Small intestine (tissue), 7 donors: ENCODE measurements around the gene GLIS1. TPM values are rescaled to one million over a fixed set of nuclear protein-coding genes. Genes with fewer than 3 reads are reported as not detected.

ENCODE experiments used
- DNase-seq, 2 donors: peaks; one replicate each; pipeline versions ENCODE4 v3.0.0 to v3.0.0-alpha.2; 2013
- FAIRE-seq: peaks from 2 replicates; lab custom pipeline; 2012; peaks lifted over from hg19 to GRCh38; lab: Jason Lieb, UNC
- H3K27ac ChIP-seq, 3 donors: one replicate each; pipeline ENCODE4 v1.5.1; 2013; ENCODE audit warnings: low read length in 2 of 3, mild to moderate bottlenecking in 2 of 3, control low read depth in 1 of 3, inconsistent platforms in 1 of 3, low read depth in 1 of 3, moderate library complexity in 1 of 3
- H3K27me3 ChIP-seq, 3 donors: one replicate each; pipeline ENCODE4 v1.6.1; 2013; ENCODE audit warnings: low read length in 3 of 3, inconsistent platforms in 1 of 3; ENCODE audit not compliant: control insufficient read depth in 3 of 3, insufficient read depth in 3 of 3
- H3K36me3 ChIP-seq, 3 donors: one replicate each; pipeline ENCODE4 v1.6.1; 2013; ENCODE audit warnings: low read length in 3 of 3, inconsistent platforms in 1 of 3, low read depth in 1 of 3, mild to moderate bottlenecking in 1 of 3, moderate library complexity in 1 of 3; ENCODE audit not compliant: control insufficient read depth in 3 of 3, insufficient read depth in 2 of 3
- H3K4me1 ChIP-seq, 3 donors: one replicate each; pipeline ENCODE4 v1.6.1; 2013; ENCODE audit warnings: low read length in 2 of 3, inconsistent platforms in 1 of 3, low read depth in 1 of 3, mild to moderate bottlenecking in 1 of 3, moderate library complexity in 1 of 3; ENCODE audit not compliant: control insufficient read depth in 3 of 3, insufficient read depth in 2 of 3
- H3K4me3 ChIP-seq, 3 donors: one replicate each; pipeline ENCODE4 v1.5.1; 2013; ENCODE audit warnings: low read length in 3 of 3, control low read depth in 1 of 3, inconsistent platforms in 1 of 3, low read depth in 1 of 3, mild to moderate bottlenecking in 1 of 3, moderate library complexity in 1 of 3
- H3K9me3 ChIP-seq, 2 donors: one replicate each; pipeline ENCODE4 v1.6.1; 2013; ENCODE audit warnings: low read depth in 1 of 2, low read length in 1 of 2; ENCODE audit not compliant: control insufficient read depth in 2 of 2, insufficient read depth in 1 of 2
- WGBS, 3 donors: extraction: QIAGEN DNeasy Blood & Tissue Kit; methylation state at CpG; one replicate each; pipeline ENCODE4 v1.1.7; 2013; 5-methylcytosine and 5-hydroxymethylcytosine counted together
- polyA plus RNA-seq, 4 donors: library from polyadenylated mRNA; stranded (reverse) in 3 of 4; unstranded in 1 of 4; fragments of 200-250 nt in 3 of 4; fragments of 120-200 nt in 1 of 4; gene quantifications; one replicate each; pipeline versions ENCODE4 v1.2.1 to v1.2.3, GENCODE V29; 2013
- donor health status: healthy with polysubstance abuse.
- donor health status: control.
- donor health status: control.
- donor health status: Bipolar disorder and iron deficiency.
- donor health status: healthy.

GLIS1 gene
- polyA plus RNA-seq, 4 donors: 0.19 to 0.50 TPM; not detected in 2

DNA sequence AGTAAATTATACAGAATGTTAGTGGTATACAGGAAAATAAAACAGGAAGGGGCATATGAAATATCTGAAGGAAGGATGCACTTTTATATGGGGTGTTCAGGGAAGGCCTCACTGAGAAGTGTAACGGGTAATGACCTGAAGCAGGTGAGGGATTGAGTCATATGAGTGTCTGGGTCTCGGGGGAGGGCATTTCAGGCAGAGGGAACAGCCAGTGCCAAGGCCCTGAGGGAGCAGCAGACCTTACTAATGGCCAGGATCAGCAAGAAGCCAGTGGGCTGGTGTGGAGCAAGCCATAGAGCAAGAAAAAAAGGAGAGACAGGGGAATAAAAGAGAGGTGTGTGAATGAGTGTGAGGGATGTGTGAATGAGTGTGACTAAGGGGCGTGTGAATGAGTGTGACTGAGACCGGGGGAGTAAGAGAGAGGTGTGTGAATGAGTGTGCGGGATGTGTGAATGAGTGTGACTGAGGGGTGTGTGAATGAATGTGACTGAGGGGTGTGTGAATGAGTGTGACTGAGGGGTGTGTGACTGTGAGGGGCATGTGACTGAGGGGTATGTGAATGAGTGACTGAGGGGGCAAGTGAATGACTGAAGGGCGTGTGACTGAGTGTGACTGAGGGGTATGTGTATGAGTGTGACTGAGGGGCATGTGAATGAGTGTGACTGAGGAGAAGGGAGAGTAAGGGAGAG lies 107.2 kb downstream of the GLIS1 start:
- Histone ChIP-seq H3K36me3 (no peaks in the 10 kb centered on the region), H3K27ac (no peak overlapping the region), H3K4me3 (no peak overlapping the region), H3K4me1 (no peaks in the 10 kb centered on the region), H3K27me3 (peaks cover 0 to 2% (median 1%) of the 10 kb centered on the region in 3 donors), H3K9me3 (no peaks in the 10 kb centered on the region)
- DNase-seq: no peak
- WGBS, 3 donors: 77 to 84% (median 77%) methylated on average over 6 of the region's 6 CpGs
- FAIRE-seq: no peak

DNA sequence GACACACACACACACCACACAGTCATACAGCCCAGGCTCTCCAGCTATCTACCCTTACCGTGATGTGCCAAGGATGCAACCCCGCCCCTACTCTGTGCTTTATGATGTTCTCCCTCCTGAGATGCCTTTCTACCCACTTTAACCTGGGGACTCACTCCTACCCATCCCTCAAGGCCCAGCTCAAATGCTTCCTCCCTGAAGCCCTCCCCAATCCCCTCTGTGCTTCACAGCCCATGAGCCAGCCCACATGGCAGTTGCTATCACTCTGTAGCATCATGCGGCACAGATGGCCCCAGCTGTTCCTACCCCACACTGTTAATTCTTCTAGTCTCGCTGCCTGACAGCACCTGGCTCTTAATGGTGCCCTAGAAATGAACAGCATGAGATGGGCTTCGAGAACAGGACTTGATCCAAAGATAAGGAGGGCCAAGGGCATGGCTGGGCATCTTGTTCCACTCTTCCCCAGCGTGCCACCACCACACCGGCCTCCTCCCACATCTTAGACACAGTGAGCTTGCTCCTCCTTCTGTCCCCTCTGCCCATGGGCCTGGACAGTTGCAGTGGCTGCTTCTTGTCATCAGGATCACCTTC lies 109.8 kb downstream of the GLIS1 start:
- no peak overlapping the region for H3K27ac ChIP-seq
- peaks cover 0 to 1% (median 0%) of the 10 kb centered on the region in 3 donors for H3K27me3 ChIP-seq
- 70 to 80% (median 78%) methylated on average over 7 of the region's 7 CpGs for WGBS, 3 donors
- no peak overlapping the region for H3K4me3 ChIP-seq
- no peaks in the 10 kb centered on the region for H3K9me3 ChIP-seq
- no peaks in the 10 kb centered on the region for H3K4me1 ChIP-seq
- DNase-seq: no peak
- FAIRE-seq: no peak
- H3K36me3 ChIP-seq: no peaks in the 10 kb centered on the region

DNA sequence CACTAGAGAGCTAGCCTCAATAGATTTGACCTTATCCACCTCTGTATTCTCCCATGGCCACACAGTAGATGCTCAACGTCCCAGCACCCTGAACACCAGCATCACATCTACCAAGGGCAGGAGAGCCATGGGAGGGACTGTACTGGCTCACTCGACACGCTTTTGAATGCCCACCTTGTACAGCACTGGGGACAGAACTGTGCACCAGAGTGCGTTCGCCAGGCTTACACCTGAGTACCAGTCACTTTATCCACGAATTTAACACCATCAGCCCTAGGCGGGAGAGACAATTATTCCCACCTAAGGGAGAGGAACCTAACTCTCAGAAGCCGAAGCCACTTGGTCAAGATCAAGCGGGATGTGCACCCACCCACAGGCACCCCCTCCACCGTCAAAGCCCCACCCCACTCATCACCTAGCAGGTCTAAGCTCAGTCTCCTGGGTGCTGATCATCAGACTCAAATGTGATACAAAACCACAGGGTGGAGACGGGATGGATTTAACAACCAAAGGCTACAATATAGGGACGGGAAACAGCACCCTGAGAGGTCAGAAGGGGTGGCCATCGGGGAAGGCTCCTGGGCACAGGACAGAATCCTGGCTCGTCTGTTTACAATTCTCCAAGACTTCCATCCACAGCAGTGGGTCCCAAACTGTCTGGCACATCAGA lies 110.5 kb downstream of the GLIS1 start:
- 76 to 89% (median 80%) methylated on average over 14 of the region's 14 CpGs for WGBS, 3 donors
- no peaks in the 10 kb centered on the region for H3K36me3 ChIP-seq
- H3K4me3 ChIP-seq: no peak overlapping the region
- H3K4me1 ChIP-seq: no peaks in the 10 kb centered on the region
- H3K27me3 ChIP-seq: no peaks in the 10 kb centered on the region
- H3K9me3 ChIP-seq: no peaks in the 10 kb centered on the region
- DNase-seq: no peak
- no peak overlapping the region for H3K27ac ChIP-seq
- no peak for FAIRE-seq

DNA sequence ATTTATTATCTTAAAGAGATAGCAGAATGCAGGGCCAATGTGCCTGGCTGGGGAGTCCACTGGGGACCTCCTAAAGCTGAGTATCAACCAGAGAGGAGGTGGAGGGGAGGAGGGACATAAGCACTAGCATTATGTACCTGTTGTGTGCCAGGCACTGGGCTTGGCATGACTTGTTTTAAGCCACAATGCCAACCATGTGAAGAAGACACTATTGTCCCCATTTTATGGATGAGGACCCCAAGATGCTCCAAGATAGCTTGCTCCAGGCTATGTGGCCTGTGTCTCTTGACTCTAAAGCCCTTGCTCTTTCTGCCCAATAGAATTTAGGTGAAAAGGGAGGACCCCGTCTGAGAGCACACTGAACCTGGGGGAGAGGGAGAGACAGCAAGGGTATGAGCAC lies 111.3 kb downstream of the GLIS1 start:
- Histone ChIP-seq H3K27ac (no peak overlapping the region), H3K4me1 (no peaks in the 10 kb centered on the region), H3K4me3 (no peak overlapping the region), H3K36me3 (no peaks in the 10 kb centered on the region), H3K27me3 (no peaks in the 10 kb centered on the region), H3K9me3 (no peaks in the 10 kb centered on the region)
- FAIRE-seq (no peak), DNase-seq (no peak)
- 82 to 90% (median 83%) methylated on average over 1 of the region's 1 CpG for WGBS, 3 donors

DNA sequence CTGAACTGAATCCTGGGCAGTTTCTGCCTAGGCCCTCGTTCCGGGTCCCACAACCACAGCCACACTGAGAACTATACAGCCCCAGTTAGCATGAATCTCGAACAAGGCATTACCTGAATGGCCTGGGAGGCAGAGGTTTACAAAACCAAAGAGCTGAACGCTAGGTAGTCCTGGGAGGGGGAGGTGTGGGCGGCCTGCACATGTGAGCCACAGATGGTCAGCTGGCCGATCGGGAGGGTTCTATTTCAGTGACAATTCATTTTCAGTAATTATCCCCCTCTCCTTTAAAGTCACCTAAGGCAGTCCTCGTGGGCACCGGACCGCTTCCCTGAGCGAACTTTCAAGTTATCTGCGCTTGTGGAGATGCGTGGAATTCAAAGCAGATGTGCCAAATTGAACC lies 111.9 kb downstream of the GLIS1 start:
- Histone ChIP-seq H3K4me3 (no peak overlapping the region), H3K36me3 (no peaks in the 10 kb centered on the region), H3K9me3 (no peaks in the 10 kb centered on the region), H3K27me3 (no peaks in the 10 kb centered on the region), H3K27ac (no peak overlapping the region), H3K4me1 (no peaks in the 10 kb centered on the region)
- FAIRE-seq (no peak), DNase-seq (no peak)
- 78 to 84% (median 82%) methylated on average over 13 of the region's 13 CpGs for WGBS, 3 donors

DNA sequence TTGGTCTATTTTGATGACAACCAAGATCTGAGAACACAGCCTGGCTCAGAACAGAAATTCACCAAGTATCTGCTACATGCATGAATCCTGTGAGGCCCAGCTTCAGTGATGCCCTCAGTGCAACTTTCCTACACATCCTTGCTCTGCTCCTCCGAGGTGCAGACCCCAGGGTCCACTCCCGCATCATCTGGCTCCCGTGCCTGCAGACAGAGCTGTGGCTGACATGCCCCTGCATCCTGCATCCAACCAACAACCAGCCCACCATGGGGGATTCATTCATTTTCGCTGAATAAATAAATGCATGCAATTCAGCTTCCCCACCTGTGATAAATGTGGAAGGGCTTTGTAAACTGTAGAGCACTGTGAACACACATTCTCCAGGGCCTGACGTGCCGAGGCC lies 112.3 kb downstream of the GLIS1 start:
- Histone ChIP-seq H3K27ac (no peak overlapping the region), H3K9me3 (no peaks in the 10 kb centered on the region), H3K27me3 (no peaks in the 10 kb centered on the region), H3K4me3 (no peak overlapping the region), H3K4me1 (no peaks in the 10 kb centered on the region), H3K36me3 (no peaks in the 10 kb centered on the region)
- 64 to 75% (median 69%) methylated on average over 6 of the region's 6 CpGs for WGBS, 3 donors
- FAIRE-seq (no peak), DNase-seq (no peak)

- FAIRE-seq: no peak
- Histone ChIP-seq H3K27me3 (no peaks in the 10 kb centered on the region), H3K4me1 (no peaks in the 10 kb centered on the region), H3K36me3 (no peaks in the 10 kb centered on the region), H3K27ac (no peak overlapping the region), H3K9me3 (no peaks in the 10 kb centered on the region), H3K4me3 (no peak overlapping the region)
- no peak for DNase-seq
- WGBS, 3 donors: 72 to 79% (median 75%) methylated on average over 10 of the region's 10 CpGs
Observed at GRCh38 chr1:53625766-53626520, 113.0 kb downstream of the GLIS1 start.

GRCh38 chr1:53625049-53625448 lies 113.9 kb downstream of the GLIS1 start:
- DNase-seq: no peak
- H3K36me3 ChIP-seq: no peaks in the 10 kb centered on the region
- no peak overlapping the region for H3K4me3 ChIP-seq
- WGBS, 3 donors: 83 to 88% (median 86%) methylated on average over 2 of the region's 2 CpGs
- H3K27ac ChIP-seq: no peak overlapping the region
- H3K9me3 ChIP-seq: no peaks in the 10 kb centered on the region
- H3K4me1 ChIP-seq: no peaks in the 10 kb centered on the region
- FAIRE-seq: no peak
- H3K27me3 ChIP-seq: no peaks in the 10 kb centered on the region
